GM19035 (cell line): ENCODE results near the gene MRGPRX2.

Experiments
- ATAC-seq: cut with Tn5 transposase; IDR thresholded peaks from one replicate; pipeline ENCODE4 v1.9.1; 2021; ENCODE audit not compliant: unreplicated experiment

MRGPRX2 gene

GRCh38 chr11:19013181-19013857, 47.2 kb downstream of the MRGPRX2 start:
- ATAC-seq, result no peak

GRCh38 chr11:19012636-19013035, 47.9 kb downstream of the MRGPRX2 start:
- no peak for ATAC-seq
